H1 (cell line): Measurements from ENCODE around the gene PAQR4.

Experiments used
- ATF2 ChIP-seq: IDR thresholded peaks from 2 replicates; pipeline ENCODE4 v1.6.1; 2012; ENCODE audit warnings: low read length, inconsistent platforms
- BACH1 ChIP-seq: IDR thresholded peaks from 2 replicates; pipeline ENCODE4 v1.6.1; 2012; ENCODE audit warnings: low read length, improper control_type of control experiment
- CHD1 ChIP-seq: IDR thresholded peaks from 2 replicates; pipeline ENCODE4 v1.6.1; 2012; ENCODE audit warnings: low read depth, low read length, improper control_type of control experiment
- EZH2 ChIP-seq: fragments of 200-600 bp; sonication (generic); IDR thresholded peaks from 2 replicates; pipeline ENCODE4 v1.7.1; 2012; ENCODE audit warnings: low read depth, mild to moderate bottlenecking, moderate library complexity, low read length, inconsistent platforms; ENCODE audit not compliant: severe bottlenecking
- GABPA ChIP-seq: IDR thresholded peaks from 2 replicates; pipeline ENCODE4 v1.6.1; 2011; ENCODE audit warnings: mild to moderate bottlenecking, low read length, moderate library complexity, borderline replicate concordance; ENCODE audit not compliant: insufficient read depth
- POLR2A ChIP-seq, 2 experiments: IDR thresholded peaks; 1 replicate in 1 of 2; 2 replicates in 1 of 2; pipeline ENCODE4 v1.6.1; 2011; ENCODE audit warnings: low read depth in 2 of 2, low read length in 2 of 2, mild to moderate bottlenecking in 2 of 2; ENCODE audit errors: control extremely low read depth in 1 of 2
- POLR2AphosphoS5 ChIP-seq: IDR thresholded peaks from 2 replicates; pipeline ENCODE4 v1.6.1; 2011; ENCODE audit warnings: low read depth, low read length
- RAD21 ChIP-seq, 2 experiments: IDR thresholded peaks in 1 of 2; conservative IDR thresholded peaks in 1 of 2; 2 replicates each; pipeline ENCODE4 v1.6.1; 2011; ENCODE audit warnings: low read depth in 2 of 2, low read length in 2 of 2, improper control_type of control experiment in 1 of 2, inconsistent platforms in 1 of 2, mild to moderate bottlenecking in 1 of 2, moderate library complexity in 1 of 2
- RBBP5 ChIP-seq: IDR thresholded peaks from 2 replicates; pipeline ENCODE4 v1.7.1; 2012; ENCODE audit warnings: low read depth, mild to moderate bottlenecking, inconsistent platforms, low read length, moderate library complexity, borderline replicate concordance
- SIN3A ChIP-seq, 2 experiments: IDR thresholded peaks in 1 of 2; conservative IDR thresholded peaks in 1 of 2; 2 replicates each; pipeline ENCODE4 v1.6.1; 2011 to 2012; ENCODE audit warnings: low read length in 2 of 2, improper control_type of control experiment in 1 of 2, low read depth in 1 of 2, mild to moderate bottlenecking in 1 of 2
- TAF1 ChIP-seq: IDR thresholded peaks from 2 replicates; pipeline ENCODE4 v1.6.1; 2011; ENCODE audit warnings: mild to moderate bottlenecking, low read depth, low read length
- TEAD4 ChIP-seq: IDR thresholded peaks from 2 replicates; pipeline ENCODE4 v1.6.1; 2012; ENCODE audit warnings: low read depth, low read length, inconsistent platforms, mixed read lengths
- YY1 ChIP-seq: IDR thresholded peaks from 2 replicates; pipeline ENCODE4 v1.6.1; 2011; ENCODE audit warnings: low read depth, mild to moderate bottlenecking, low read length
- TF ChIP-seq, protein P1 (sequence below), 3 experiments: IDR thresholded peaks; 1 replicate in 2 of 3; 2 replicates in 1 of 3; pipeline versions ENCODE4 v1.5.1 to v1.6.1; 2011; ENCODE audit warnings: low read length in 3 of 3, mild to moderate bottlenecking in 3 of 3, inconsistent platforms in 2 of 3, low read depth in 1 of 3, moderate library complexity in 1 of 3; ENCODE audit not compliant: insufficient read depth in 1 of 3; ENCODE audit errors: control extremely low read depth in 1 of 3

DNA sequence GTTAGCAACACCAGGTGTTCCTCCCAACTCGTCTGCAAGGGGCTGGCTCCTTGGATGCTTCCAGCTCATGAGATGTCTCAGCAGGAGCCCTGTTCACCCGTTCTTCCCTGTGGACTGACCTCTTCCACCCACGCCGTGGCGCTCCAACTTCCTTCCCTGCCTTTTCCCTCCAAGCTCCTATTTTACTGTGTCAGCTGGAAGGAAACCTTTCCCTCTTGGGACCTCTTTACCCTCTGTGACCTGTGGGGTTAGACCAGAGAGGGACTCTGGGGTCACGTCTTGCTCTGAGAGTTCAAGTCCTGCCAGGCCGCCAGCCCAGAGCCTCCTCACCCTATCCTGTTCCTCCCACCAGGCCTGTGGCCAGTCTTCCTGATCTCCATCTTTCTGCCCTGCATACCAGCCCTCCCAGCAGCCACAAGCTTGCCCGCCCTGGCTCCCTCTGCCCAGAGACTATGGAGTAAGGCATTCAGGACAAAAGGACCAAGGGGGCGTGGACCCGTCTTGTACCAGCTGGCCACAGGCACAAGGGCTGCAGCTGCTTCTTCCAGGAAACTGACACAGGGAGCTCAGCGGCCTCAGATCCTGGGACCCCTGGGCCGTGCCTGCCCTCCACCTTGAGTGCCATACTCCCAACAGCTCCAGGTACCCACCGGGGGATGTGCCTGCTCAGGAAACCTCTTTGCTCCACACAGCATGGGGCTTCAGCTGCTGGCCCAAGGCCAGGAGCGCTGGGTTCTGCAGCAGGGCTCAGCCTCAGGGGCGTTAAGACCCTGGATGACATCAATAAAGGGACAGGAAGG lies 3.0 kb downstream of the PAQR4 start:
- TF ChIP-seq, protein P1, sequence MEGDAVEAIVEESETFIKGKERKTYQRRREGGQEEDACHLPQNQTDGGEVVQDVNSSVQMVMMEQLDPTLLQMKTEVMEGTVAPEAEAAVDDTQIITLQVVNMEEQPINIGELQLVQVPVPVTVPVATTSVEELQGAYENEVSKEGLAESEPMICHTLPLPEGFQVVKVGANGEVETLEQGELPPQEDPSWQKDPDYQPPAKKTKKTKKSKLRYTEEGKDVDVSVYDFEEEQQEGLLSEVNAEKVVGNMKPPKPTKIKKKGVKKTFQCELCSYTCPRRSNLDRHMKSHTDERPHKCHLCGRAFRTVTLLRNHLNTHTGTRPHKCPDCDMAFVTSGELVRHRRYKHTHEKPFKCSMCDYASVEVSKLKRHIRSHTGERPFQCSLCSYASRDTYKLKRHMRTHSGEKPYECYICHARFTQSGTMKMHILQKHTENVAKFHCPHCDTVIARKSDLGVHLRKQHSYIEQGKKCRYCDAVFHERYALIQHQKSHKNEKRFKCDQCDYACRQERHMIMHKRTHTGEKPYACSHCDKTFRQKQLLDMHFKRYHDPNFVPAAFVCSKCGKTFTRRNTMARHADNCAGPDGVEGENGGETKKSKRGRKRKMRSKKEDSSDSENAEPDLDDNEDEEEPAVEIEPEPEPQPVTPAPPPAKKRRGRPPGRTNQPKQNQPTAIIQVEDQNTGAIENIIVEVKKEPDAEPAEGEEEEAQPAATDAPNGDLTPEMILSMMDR (IDR thresholded peaks at IDR 0.05; ENCODE audit: control extremely low read depth in 1 of 3, insufficient read depth in 1 of 3, low read depth in 1 of 3, low read length in 3 of 3), result no peak
- TF ChIP-seq CHD1 (no peak), SIN3A (conservative IDR thresholded peaks at IDR 0.05 in 1 of 2, IDR thresholded peaks at IDR 0.05 in 1 of 2; ENCODE audit: low read depth in 1 of 2, low read length in 2 of 2) (no peak), POLR2AphosphoS5 (peak; percentile 17; the same call in 1 of the 2 replicates), POLR2A (IDR thresholded peaks at IDR 0.05; ENCODE audit: control extremely low read depth in 1 of 2, low read depth in 2 of 2, low read length in 2 of 2) (peak in 1 of 2 experiments; percentile 21; a peak in 1 of 3 replicates), EZH2 (no peak), BACH1 (no peak), GABPA (no peak), YY1 (no peak), RAD21 (IDR thresholded peaks at IDR 0.05 in 1 of 2, conservative IDR thresholded peaks at IDR 0.05 in 1 of 2; ENCODE audit: low read depth in 2 of 2, low read length in 2 of 2) (no peak), TEAD4 (no peak), RBBP5 (no peak), ATF2 (no peak), TAF1 (no peak)
